Caco-2 (cell line): ENCODE results near the gene MAPK4. TPM values are rescaled to one million over a fixed set of nuclear protein-coding genes. Genes with fewer than 3 reads are reported as not detected.

Source experiments
- BruUV-seq: library from RNA; stranded (reverse); fragments of 400-500 nt; replicated peaks from 2 replicates; lab custom pipeline; 2021; lab: Mats Ljungman, UMichigan
- CTCF ChIA-PET: fragments of 300-600 bp; sonication (Branson Sonifier 250); formaldehyde crosslinking; loops from one replicate; lab custom pipeline; 2022; ENCODE audit warnings: antibody characterized with exemption; lab: Charles Lee
- POLR2A ChIA-PET: fragments of 300-600 bp; sonication (Branson Sonifier 250); formaldehyde crosslinking; loops from one replicate; lab custom pipeline; 2022; ENCODE audit warnings: antibody characterized with exemption; lab: Charles Lee
- DNase-seq, 2 experiments: peaks; one replicate each; pipeline versions ENCODE4 v3.0.0 to v3.0.0-alpha.2; 2020 to 2022
- H3K27me3 ChIP-seq: replicated peaks from 2 replicates; pipeline ENCODE4 v1.6.0; 2011; ENCODE audit warnings: low read length; ENCODE audit not compliant: control insufficient read depth, insufficient read depth
- H3K36me3 ChIP-seq: 2 replicates; pipeline ENCODE4 v1.5.1; 2011; ENCODE audit warnings: low read length; ENCODE audit not compliant: control insufficient read depth, insufficient read depth
- H3K4me1 ChIP-seq: fragments of 250-450 bp; sonication (Bioruptor Pico); 2 replicates; pipeline ENCODE4 v1.5.1; 2020; ENCODE audit warnings: mild to moderate bottlenecking
- H3K4me3 ChIP-seq: 2 replicates; pipeline ENCODE4 v1.5.1; 2011; ENCODE audit warnings: low read depth, mild to moderate bottlenecking, control low read depth, low read length
- H3K9me3 ChIP-seq: fragments of 250-450 bp; sonication (Bioruptor Pico); 2 replicates; pipeline ENCODE4 v1.5.1; 2020; ENCODE audit warnings: mild to moderate bottlenecking, moderate library complexity
- H3K27ac Mint-ChIP-seq: one replicate; pipeline ENCODE4 v1.8.0; 2022; ENCODE audit warnings: mixed read lengths; ENCODE audit not compliant: unreplicated experiment
- H3K27me3 Mint-ChIP-seq: one replicate; pipeline ENCODE4 v1.8.0; 2022; ENCODE audit warnings: mixed read lengths; ENCODE audit not compliant: insufficient read depth, unreplicated experiment
- H3K36me3 Mint-ChIP-seq: one replicate; pipeline ENCODE4 v1.8.0; 2022; ENCODE audit warnings: mild to moderate bottlenecking, mixed read lengths; ENCODE audit not compliant: insufficient read depth, unreplicated experiment
- H3K4me1 Mint-ChIP-seq: one replicate; pipeline ENCODE4 v1.8.0; 2022; ENCODE audit warnings: low read depth, mixed read lengths; ENCODE audit not compliant: unreplicated experiment
- H3K4me3 Mint-ChIP-seq: one replicate; pipeline ENCODE4 v1.8.0; 2022; ENCODE audit warnings: mild to moderate bottlenecking, moderate library complexity, mixed read lengths; ENCODE audit not compliant: unreplicated experiment
- H3K9me3 Mint-ChIP-seq: one replicate; pipeline ENCODE4 v1.8.0; 2022; ENCODE audit warnings: mixed read lengths; ENCODE audit not compliant: unreplicated experiment
- intact Hi-C: fragments of 100-400 bp; cut with micrococcal nuclease; formaldehyde crosslinking; loops from one replicate; pipeline ENCODE4 v1.10.0; 2022; ENCODE audit not compliant: unreplicated experiment
- total RNA-seq: library from RNA; stranded (reverse); gene quantifications from 2 replicates; pipeline ENCODE4 v1.2.3, GENCODE V29; 2022
- TF ChIP-seq, protein P1 (sequence below), 2 experiments: fragments of 200-600 bp in 1 of 2; IDR thresholded peaks; 1 replicate in 1 of 2; 2 replicates in 1 of 2; pipeline versions ENCODE4 v1.5.1 to v1.8.0; 2011 to 2022; ENCODE audit warnings: antibody characterized with exemption in 1 of 2, control low read depth in 1 of 2, inconsistent platforms in 1 of 2, low read depth in 1 of 2, low read length in 1 of 2, mild to moderate bottlenecking in 1 of 2, moderate library complexity in 1 of 2; ENCODE audit not compliant: insufficient read depth in 1 of 2, severe bottlenecking in 1 of 2, unreplicated experiment in 1 of 2

MAPK4 gene
- total RNA-seq, 1 experiment from 2014 or later: 0.88 TPM

- no peak overlapping the region for H3K4me3 Mint-ChIP-seq
- H3K9me3 Mint-ChIP-seq: no peaks in the 10 kb centered on the region
- no peaks in the 10 kb centered on the region for H3K27me3 ChIP-seq
- H3K36me3 ChIP-seq: no peaks in the 10 kb centered on the region
- H3K4me3 ChIP-seq: no peak overlapping the region
- no peaks in the 10 kb centered on the region for H3K4me1 Mint-ChIP-seq
- intact Hi-C loops: no loop called here
- H3K9me3 ChIP-seq: no peaks in the 10 kb centered on the region
- POLR2A ChIA-PET: no interaction called here
- H3K36me3 Mint-ChIP-seq: no peaks in the 10 kb centered on the region
- BruUV-seq: no TSS peak
- DNase-seq: no peak
- CTCF ChIA-PET: no interaction called here
- no peak overlapping the region for H3K27ac Mint-ChIP-seq
- H3K4me1 ChIP-seq: no peaks in the 10 kb centered on the region
- no peaks in the 10 kb centered on the region for H3K27me3 Mint-ChIP-seq
- TF ChIP-seq, protein P1, sequence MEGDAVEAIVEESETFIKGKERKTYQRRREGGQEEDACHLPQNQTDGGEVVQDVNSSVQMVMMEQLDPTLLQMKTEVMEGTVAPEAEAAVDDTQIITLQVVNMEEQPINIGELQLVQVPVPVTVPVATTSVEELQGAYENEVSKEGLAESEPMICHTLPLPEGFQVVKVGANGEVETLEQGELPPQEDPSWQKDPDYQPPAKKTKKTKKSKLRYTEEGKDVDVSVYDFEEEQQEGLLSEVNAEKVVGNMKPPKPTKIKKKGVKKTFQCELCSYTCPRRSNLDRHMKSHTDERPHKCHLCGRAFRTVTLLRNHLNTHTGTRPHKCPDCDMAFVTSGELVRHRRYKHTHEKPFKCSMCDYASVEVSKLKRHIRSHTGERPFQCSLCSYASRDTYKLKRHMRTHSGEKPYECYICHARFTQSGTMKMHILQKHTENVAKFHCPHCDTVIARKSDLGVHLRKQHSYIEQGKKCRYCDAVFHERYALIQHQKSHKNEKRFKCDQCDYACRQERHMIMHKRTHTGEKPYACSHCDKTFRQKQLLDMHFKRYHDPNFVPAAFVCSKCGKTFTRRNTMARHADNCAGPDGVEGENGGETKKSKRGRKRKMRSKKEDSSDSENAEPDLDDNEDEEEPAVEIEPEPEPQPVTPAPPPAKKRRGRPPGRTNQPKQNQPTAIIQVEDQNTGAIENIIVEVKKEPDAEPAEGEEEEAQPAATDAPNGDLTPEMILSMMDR (IDR thresholded peaks at IDR 0.05; ENCODE audit: insufficient read depth in 1 of 2, low read depth in 1 of 2, low read length in 1 of 2, severe bottlenecking in 1 of 2, unreplicated experiment in 1 of 2): no peak
Observed at GRCh38 chr18:50750546-50750945, 190.7 kb downstream of the MAPK4 start.

GRCh38 chr18:50751490-50751889, 191.6 kb downstream of the MAPK4 start:
- Mint-ChIP-seq H3K4me1 (no peaks in the 10 kb centered on the region), H3K27ac (no peak overlapping the region), H3K4me3 (no peak overlapping the region), H3K36me3 (no peaks in the 10 kb centered on the region), H3K27me3 (no peaks in the 10 kb centered on the region), H3K9me3 (no peaks in the 10 kb centered on the region)
- POLR2A ChIA-PET: no interaction called here
- no TSS peak for BruUV-seq
- Histone ChIP-seq H3K27me3 (no peaks in the 10 kb centered on the region), H3K4me1 (no peaks in the 10 kb centered on the region), H3K9me3 (no peaks in the 10 kb centered on the region), H3K4me3 (no peak overlapping the region), H3K36me3 (no peaks in the 10 kb centered on the region)
- intact Hi-C loops: no loop called here
- TF ChIP-seq, protein P1 (IDR thresholded peaks at IDR 0.05; ENCODE audit: insufficient read depth in 1 of 2, low read depth in 1 of 2, low read length in 1 of 2, severe bottlenecking in 1 of 2, unreplicated experiment in 1 of 2): no peak
- CTCF ChIA-PET: no interaction called here
- no peak for DNase-seq

DNA sequence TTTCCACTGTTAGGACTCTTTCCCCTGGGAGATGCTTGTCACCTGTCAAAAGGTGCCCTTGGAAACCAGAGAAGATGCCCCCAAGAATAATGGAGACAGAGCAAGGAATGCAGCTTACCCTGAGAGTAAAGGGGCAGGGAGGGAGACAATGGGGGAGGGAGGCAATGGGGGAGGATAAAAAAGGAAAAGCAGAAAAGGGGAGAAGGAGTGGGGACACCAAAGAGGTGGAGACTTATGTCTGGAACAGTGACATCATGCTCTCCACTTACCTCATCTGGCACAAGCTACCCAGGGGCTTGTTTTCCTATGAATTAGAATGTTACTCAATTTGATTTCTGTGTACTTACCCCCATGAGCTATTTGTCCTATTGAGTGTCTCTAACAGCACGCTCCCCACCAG, 192.1 kb downstream of the MAPK4 start:
- POLR2A ChIA-PET: no interaction called here
- Histone ChIP-seq H3K36me3 (no peaks in the 10 kb centered on the region), H3K9me3 (no peaks in the 10 kb centered on the region), H3K4me1 (no peaks in the 10 kb centered on the region), H3K27me3 (no peaks in the 10 kb centered on the region), H3K4me3 (no peak overlapping the region)
- DNase-seq: no peak
- CTCF ChIA-PET: no interaction called here
- H3K27ac Mint-ChIP-seq: no peak overlapping the region
- TF ChIP-seq, protein P1 (IDR thresholded peaks at IDR 0.05; ENCODE audit: insufficient read depth in 1 of 2, low read depth in 1 of 2, low read length in 1 of 2, severe bottlenecking in 1 of 2, unreplicated experiment in 1 of 2): no peak
- H3K4me3 Mint-ChIP-seq: no peak overlapping the region
- no peaks in the 10 kb centered on the region for H3K36me3 Mint-ChIP-seq
- H3K9me3 Mint-ChIP-seq: no peaks in the 10 kb centered on the region
- H3K27me3 Mint-ChIP-seq: no peaks in the 10 kb centered on the region
- intact Hi-C loops: no loop called here
- no peaks in the 10 kb centered on the region for H3K4me1 Mint-ChIP-seq
- BruUV-seq: no TSS peak
